Hypothalamus (tissue), 51 donors: ENCODE data around the gene CD6.

ENCODE experiments used
- DNase-seq, 51 donors: peaks; one replicate each; lab custom pipeline; 2025; lab: John Stamatoyannopoulos, UW

The CD6 gene

GRCh38 chr11:60982184-60982583 is 10.7 kb downstream of the CD6 start:
- no peak for DNase-seq

GRCh38 chr11:60984149-60984548 is 12.7 kb downstream of the CD6 start:
- DNase-seq, result no peak

GRCh38 chr11:60984636-60985035 is 13.2 kb downstream of the CD6 start:
- no peak for DNase-seq

GRCh38 chr11:60985501-60985900 is 14.0 kb downstream of the CD6 start:
- DNase-seq, result no peak

- DNase-seq, result peak in 1 of 51 donors; percentile 41
Measured at GRCh38 chr11:60985991-60986915, 14.8 kb downstream of the CD6 start.

GRCh38 chr11:60987577-60988277 is 16.2 kb downstream of the CD6 start:
- DNase-seq, result no peak

GRCh38 chr11:60988658-60989057 is 17.2 kb downstream of the CD6 start:
- DNase-seq, result no peak

GRCh38 chr11:60989093-60989650 is 17.7 kb downstream of the CD6 start:
- no peak for DNase-seq

- no peak for DNase-seq
Measured at GRCh38 chr11:60991457-60991856, 20.0 kb downstream of the CD6 start.

- peak in 1 of 51 donors; percentile 22 for DNase-seq
Measured at GRCh38 chr11:60992842-60993409, 21.4 kb downstream of the CD6 start.

GRCh38 chr11:60993615-60994014 is 22.1 kb downstream of the CD6 start:
- no peak for DNase-seq

- DNase-seq, result no peak
Measured at GRCh38 chr11:60994541-60995080, 23.1 kb downstream of the CD6 start.

- DNase-seq, result no peak
Measured at GRCh38 chr11:60995798-60996197, 24.3 kb downstream of the CD6 start.

- no peak for DNase-seq
Measured at GRCh38 chr11:60996381-60997138, 25.1 kb downstream of the CD6 start.

GRCh38 chr11:61000426-61000825 is 28.9 kb downstream of the CD6 start:
- DNase-seq, result no peak

GRCh38 chr11:61001931-61002330 is 30.5 kb downstream of the CD6 start:
- no peak for DNase-seq

- no peak for DNase-seq
Measured at GRCh38 chr11:61002598-61002997, 31.1 kb downstream of the CD6 start.

- peak in 3 of 51 donors; percentile 26 to 47 (median 32) for DNase-seq
Measured at GRCh38 chr11:61004180-61004611, 32.7 kb downstream of the CD6 start.

- no peak for DNase-seq
Measured at GRCh38 chr11:61004761-61005181, 33.3 kb downstream of the CD6 start.

- no peak for DNase-seq
Measured at GRCh38 chr11:61007383-61007955, 36.0 kb downstream of the CD6 start.
